Cortex of kidney (tissue), 1 donor: ENCODE data around the gene ERMN.
"Not testable (repeated sequence)": the region's sequence is repeated elsewhere in the genome, so short reads cannot be mapped to it uniquely, and the experiment has no call there.

Source experiments
- DNase-seq: peaks from one replicate; lab custom pipeline; 2025; lab: John Stamatoyannopoulos, UW

ERMN gene

DNA sequence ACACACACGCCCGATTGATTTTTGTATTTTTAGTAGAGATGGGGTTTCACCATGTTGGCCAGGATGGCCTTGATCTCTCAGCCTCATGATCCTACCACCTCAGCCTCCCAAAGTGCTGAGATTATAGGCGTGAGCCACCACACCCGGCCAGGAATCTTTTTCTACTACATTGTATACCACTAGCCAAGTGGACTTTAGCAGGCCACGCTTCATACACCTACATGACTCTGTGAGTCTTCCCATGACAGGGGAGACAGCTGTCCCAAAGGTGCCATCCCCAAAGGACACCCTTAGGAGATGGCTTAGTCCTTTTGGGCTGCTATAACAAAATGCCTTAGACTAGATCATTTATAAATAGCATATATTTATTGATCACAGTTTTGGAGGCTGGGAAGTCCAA, 32.8 kb downstream of the ERMN start:
- DNase-seq, result no peak

DNA sequence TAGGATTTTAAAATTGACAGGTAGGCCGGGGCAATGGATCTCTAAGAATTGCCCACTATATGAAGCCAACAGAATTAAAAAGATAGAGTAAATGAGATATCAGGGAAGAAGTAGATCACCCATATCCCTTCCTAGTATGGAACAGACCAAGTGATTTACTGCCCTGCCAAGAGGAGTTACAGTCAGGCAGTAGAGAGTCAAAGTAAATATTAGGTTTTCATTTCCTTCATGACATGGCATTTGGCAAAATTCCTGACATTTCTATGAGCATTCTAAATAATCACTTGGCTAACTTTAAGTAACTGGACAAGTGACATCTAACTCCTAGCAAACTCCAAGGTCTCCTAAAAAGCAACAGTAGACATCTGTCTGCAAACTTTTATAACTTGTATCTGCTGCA, 34.6 kb downstream of the ERMN start:
- no peak for DNase-seq

DNA sequence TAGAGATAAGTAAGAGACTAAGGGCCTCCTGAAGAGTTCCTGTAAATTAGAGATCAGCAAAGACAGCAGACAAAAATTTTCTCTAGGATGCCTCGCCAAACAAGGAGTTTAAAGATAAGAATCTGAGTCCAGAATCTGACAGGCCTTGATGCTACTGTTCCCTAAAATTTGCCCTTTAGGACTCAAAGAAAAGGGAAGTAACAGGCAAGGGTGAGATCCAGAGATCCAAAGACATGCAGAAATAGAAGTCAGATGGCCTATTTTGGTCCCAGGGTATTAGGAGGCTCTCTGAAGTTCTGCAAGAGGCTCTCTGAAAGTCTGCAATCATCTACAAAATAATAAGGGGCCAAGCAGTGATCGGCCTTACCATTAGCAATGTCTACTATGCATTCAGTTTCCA, 35.1 kb downstream of the ERMN start:
- DNase-seq, result no peak

DNA sequence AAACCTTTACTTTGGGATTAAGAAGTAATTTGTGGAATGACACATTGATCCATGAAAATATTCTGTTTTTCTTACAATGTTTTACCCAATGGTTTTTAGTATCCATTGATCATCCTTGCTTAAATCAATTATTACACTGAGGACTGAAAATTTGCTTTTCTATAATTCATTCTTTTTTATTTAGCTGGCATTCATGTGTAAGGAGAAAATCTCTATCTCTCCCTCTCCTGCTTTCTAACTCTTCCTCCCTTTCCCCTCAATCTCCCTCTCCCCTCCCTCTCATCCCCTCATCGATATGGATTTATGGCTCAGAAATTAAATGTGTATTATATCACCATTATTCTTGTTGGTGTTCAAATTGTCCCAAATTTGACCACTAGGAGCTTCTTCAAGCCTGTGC, 38.5 kb downstream of the ERMN start:
- DNase-seq, result no peak

DNA sequence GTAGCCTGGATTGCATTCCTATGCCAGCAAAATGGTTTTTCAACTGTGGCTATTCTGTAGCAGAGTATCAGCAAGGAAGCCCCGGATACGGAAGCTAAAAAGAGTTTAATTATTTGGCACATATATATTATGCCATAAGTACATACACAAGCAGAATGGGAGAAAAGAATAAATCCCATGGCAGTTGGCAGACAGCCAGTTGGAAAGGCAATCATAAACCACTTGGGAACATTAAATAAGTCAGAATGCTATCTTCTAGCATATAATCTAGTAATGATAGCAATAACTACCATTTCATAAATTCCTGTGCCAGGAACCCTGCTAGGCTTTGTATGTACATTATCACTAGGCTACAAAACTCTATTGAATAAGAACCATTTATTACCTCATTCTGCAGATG, 42.2 kb downstream of the ERMN start:
- no peak for DNase-seq

DNA sequence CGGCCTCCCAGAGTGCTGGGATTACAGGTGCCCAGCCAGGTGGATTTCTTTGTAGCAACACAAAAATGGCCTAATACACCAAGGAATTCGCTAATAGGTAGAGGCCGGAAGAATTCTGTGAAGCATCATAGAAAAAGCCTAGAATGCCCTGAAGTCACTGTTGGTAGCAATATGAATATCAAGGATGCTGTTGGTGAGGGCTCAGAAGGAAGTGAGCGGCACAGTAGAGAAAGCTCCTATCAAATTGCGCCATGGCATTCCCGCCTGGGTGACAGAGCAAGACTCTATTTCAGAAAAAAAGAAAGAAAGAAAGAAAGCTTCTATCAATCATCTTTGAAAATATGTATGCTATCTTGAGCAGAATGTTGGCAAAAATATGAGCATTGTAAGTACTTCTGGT, 44.3 kb downstream of the ERMN start:
- DNase-seq, result no peak

DNA sequence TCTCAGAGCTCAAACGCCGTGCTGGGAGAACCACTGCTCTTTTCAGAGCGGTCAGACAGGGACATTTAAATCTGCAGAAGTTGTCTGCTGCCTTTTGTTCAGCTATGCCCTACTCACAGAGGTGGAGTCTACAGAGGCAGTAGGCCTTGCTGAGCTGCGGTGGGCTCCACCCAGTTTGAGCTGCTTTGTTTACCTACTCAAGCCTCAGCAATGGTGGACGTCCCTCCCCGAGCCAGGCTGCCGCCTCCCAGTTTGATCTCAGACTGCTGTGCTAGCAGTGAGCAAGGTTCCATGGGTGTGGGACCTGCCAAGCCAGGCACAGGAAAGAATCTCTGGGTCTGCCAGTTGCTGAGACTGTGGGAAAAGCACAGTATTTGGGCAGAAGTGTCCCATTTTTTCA, 46.3 kb downstream of the ERMN start:
- not testable (repeated sequence) for DNase-seq

DNA sequence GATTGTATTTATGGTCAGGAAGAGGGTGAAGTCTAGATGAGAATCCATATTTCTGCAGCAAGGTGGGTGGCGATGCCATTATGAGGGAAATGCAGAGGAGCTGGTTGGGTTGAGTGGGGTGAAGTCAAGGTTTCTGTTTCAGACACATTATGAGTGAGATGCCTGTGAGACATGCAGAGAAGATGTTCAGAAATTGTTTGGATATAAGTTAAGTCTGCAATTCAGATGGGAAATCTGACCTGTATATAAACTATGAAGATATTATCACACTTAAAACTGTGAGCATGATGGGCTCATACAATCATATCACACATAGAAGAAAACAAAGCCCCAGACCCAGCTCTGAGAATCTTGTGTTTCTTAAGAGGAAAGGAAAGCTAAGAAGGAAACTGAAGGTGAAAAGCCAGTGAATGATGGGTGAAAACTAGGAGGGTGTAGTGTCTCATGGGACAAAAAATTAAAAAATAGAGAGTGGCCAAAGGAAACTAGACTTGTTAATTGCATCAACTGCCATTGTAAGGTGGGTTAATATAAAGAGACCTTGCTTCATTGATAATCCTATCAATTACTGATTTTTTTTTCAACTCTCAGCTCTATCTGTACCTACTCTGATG, 53.9 kb downstream of the ERMN start:
- DNase-seq, result no peak

DNA sequence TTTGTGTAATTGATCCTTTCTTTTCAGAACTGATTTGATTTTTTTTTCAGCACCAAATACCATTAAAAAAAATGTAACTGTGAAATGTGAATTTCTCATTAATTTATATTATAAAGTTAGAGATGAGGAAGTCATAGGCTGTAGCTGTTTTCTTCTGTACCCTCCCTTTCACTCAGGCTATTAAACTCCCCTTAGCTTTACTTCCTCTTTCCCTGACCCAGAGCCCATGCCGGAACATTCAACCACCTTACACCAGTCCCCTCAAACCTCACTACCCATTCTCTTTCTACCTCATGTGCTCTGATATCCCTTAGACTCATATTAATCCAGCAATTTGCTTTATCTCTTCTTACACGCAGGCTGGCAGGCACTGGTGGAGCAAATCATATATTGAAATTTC, 55.7 kb downstream of the ERMN start:
- DNase-seq, result no peak

DNA sequence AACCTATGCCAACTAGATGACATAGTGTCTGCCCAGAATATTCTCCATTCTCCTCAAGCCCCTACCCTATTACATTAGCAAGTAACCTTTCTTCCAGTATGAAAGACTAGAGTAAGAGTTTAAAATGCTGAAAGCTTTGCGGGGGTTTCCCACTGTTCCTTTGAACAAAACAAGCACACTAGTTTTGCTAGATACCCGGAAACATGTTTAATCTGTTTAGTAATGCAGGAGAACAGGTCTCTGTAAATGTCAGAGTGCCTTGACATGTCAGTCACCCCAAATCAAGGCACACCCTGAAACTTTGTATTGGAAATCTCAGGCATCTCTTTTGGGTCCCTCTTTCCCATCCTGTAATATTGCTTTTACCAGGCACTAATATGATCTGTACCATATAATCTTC, 56.6 kb downstream of the ERMN start:
- DNase-seq, result no peak
